Activated CD4-positive, alpha-beta T cell treated with anti-CD3 and anti-CD28 coated beads for 48 hours (primary cell): ENCODE data around the gene NXPE3.
"Not testable (repeated sequence)": the region's sequence is repeated elsewhere in the genome, so short reads cannot be mapped to it uniquely, and the experiment has no call there.

Experiments
- DNase-seq: peaks from one replicate; pipeline ENCODE4 v3.0.0-alpha.2; 2020

NXPE3 gene

GRCh38 chr3:101853982-101854381, 75.0 kb downstream of the NXPE3 start:
- DNase-seq, result no peak

DNA sequence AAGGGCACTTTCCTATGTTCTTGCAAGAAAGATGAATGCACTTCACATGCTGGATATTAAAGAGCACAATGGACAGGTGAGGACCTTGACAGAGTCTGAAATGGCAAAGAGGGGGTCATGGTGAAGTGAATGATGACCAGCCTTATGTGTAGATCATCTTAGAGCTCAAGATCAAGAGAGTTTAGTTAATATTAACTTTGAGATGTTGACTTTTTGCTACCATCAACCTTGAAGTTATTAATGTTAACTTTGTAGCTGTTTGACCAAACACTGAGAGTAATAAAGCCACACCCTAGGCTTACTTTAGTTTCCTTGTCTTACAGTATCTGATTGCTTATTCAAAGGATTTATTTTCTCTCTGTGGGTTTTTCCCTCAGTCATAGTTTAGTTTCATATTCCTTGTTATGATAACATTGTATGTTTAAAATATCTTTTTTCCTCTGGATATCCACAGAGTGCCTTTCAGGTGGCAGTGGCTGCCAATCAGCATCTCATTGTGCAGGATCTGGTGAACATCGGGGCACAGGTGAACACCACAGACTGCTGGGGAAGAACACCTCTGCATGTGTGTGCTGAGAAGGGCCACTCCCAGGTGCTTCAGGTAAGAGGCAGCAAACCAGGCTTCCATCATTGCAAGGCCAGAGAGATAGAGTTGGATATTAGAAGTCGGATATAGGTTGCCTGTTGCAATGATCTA, 75.7 kb downstream of the NXPE3 start:
- no peak for DNase-seq

DNA sequence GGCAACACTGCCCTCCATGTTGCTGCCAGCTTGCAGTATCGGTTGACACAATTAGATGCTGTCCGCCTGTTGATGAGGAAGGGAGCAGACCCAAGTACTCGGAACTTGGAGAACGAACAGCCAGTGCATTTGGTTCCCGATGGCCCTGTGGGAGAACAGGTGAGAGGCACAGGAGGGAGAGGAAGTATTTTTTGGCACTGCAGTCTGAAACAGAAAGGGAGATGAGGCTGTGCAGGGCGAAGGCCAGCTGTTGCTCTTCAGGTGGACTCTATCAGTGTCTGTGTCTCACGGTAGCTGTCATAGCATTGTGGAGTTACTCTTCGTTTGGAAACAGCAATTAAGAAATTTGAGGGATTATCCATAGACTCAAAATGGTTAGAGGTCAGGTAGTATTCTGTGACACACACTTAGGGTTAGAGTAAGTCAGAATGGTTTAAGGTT, 78.3 kb downstream of the NXPE3 start:
- DNase-seq, result no peak

- no peak for DNase-seq
These were observed 79.5 kb downstream of the NXPE3 start for GRCh38 chr3:101858464-101859030.

GRCh38 chr3:101859882-101860448, 81.0 kb downstream of the NXPE3 start:
- no peak for DNase-seq

DNA sequence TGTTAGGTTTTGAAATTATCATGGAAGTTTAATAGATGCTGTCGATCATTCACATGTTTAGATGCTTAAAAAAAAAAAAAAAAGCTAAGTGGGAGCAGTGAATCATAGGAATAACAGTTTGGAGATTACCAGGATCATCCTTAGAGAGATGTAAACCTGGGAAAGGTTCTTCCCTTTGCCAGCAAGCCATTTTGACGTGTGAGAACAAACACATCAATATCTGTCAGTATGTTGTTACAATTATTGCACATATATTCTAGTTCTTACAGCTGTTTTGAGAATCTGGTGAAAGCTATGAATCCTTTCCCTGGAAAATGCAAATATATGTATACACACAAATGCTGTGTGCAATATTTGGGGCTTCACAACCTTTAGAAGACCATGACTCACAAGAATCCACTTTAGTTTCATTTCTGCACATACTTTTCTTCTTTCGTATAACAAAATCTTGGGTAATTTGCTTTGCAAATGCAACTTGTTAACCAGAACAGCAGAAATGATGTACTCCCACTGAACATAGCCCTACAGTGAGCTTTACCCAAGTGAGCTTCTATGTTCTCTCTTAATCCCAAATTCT, 82.3 kb downstream of the NXPE3 start:
- no peak for DNase-seq

DNA sequence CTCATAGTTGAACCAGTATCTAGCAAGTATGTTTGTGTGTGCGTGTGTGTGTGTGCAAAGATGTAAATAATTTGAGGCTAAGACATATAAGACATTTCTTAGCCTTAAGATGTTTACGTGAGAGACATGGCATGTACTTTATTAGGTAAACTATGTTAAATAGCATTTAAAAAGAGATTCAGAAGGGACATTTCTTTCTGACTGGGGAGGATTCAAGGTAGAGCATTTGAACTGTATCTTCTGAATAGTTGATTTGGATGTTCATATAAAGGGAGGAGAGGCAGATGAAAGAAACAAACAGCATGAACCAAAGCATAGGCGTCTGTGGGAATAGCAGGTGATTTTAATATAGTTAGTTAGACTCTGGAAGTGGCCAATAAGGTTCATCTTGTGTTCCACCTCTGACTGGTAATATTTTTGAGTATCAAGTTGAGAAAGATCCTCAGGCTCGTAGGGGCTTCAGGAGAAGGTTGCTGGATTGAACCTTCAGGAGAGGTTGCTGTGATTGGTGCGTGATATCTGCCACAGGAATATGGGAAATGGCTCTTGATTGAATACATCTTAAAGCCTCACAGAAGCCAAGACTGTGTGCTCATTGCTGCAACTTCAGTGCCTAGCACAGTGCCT, 82.9 kb downstream of the NXPE3 start:
- no peak for DNase-seq

DNA sequence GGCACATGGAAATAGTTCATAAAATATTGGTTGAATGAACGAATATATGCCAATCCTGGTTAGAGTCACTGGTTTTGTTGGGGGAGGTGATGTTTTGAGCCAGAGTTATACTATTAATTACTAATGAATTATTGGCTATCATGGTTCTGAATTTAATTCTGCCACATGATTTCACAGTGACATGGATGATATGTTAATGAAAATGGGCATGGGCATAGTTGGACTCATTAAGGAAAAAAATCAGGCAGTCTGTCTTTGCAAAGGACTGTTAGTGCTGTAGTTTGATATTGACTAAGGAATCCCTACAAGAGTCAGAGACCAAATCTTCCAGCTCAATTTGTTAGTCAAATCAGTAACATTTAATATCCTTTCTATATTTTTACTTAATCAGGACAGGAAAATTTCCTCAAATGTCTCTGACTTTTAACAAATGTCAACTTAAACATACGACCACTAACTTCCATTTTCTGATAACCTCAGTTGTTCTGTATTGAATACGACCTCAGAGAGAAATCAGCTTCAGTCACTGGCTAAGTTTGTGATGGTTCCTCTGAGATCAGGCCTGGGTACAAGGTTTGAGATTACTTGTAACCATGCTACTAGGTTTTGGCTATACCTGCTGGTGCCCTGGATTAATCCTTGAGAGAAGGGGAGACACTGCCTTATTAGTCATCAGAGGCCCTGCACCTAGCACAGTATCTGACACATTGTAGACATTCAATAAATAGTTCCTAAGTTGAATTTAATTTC, 83.6 kb downstream of the NXPE3 start:
- DNase-seq, result no peak

DNA sequence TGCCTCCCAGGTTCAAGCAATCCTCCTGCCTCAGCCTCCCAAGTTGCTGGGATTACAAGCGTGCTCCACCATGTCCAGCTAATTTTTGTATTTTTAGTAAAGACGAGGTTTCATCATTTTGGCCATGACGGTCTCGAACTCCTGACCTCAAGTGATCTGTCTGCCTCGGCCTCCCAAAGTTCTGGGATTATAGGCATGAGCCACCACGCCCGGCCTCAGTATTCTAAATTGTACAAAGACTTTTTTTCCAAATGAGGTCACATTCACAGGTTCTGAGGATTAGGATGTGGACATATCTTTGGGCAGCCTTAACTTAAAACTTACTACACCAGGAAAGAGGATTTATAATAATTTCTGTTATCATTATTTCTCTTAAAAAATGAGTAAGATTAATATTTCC, 85.9 kb downstream of the NXPE3 start:
- not testable (repeated sequence) for DNase-seq

DNA sequence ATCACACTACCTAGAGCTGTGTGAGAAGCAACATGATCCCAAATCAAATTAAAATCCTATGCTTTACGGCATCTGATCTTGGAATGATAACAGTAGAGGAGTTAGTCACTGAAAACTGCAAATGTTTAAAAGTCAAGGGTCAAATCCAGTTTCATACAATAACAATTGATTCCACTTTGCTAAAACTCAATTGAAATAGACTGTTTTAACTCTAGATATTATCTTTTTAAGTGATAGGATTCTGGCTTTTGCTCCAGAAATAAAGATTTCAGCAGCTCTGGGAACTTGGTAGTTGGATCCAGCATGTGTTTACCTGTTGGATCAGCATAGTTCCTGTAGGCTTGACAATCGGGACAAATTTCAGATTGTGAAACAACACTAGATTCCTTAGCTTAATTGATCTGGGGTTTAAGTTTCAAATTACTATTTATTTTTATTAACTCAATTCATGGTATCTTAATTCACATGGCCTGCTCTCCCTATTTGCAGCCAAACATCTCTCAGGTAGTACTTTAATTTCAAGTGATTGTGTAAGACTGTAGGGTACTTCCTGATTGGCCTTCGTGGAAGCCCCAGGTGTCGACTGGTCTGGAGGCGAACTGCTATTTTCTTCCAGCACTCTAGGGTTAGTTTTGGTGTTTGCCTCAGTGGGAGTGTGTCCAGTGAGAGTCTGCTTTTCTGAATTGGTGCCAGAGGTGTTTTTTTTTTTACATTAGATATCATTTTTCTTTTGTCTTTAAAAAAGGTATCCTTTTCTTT, 86.9 kb downstream of the NXPE3 start:
- DNase-seq, result no peak

- no peak for DNase-seq
These were observed 88.5 kb downstream of the NXPE3 start for GRCh38 chr3:101867511-101867910.

DNA sequence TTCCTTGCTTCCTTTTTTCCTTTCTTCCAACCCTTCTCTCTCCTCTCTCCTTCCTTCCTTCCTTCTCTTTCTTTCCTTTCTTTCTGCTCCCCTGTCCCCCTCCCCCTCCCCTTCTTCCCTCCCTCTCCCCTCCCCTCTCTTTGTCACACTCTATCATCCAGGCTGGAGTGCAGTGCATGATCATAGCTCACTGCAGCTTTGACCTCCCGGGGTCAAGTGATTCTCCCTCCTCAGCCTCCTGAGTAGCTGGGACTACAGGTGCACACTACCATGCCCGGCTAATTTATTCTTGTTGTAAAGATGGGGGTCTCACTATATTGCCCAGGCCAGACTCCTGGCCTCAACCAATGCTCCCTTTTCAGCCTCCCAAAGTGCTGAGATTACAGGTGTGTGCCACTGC, 89.0 kb downstream of the NXPE3 start:
- DNase-seq, result no peak

GRCh38 chr3:101868534-101869464, 89.8 kb downstream of the NXPE3 start:
- no peak for DNase-seq

GRCh38 chr3:101870138-101870537, 91.1 kb downstream of the NXPE3 start:
- no peak for DNase-seq

GRCh38 chr3:101873619-101874018, 94.6 kb downstream of the NXPE3 start:
- no peak for DNase-seq

GRCh38 chr3:101876142-101876541, 97.1 kb downstream of the NXPE3 start:
- DNase-seq, result no peak
